B cell (primary cell): Measurements from ENCODE around the gene HLA-DPB1. TPM values are rescaled to one million over a fixed set of nuclear protein-coding genes. Genes with fewer than 3 reads are reported as not detected.

Experiments used
- ATAC-seq: fragments of 200-7000 bp; cut with Tn5 transposase; one replicate; pipeline ENCODE4 v1.10.0; 2021; ENCODE audit warnings: low read depth, mild to moderate bottlenecking, moderate number of reproducible peaks, moderate library complexity
- CTCF ChIA-PET: fragments of 350-600 bp; sonication (Branson Sonifier 250); formaldehyde crosslinking; loops from one replicate; lab custom pipeline; 2021; ENCODE audit warnings: antibody characterized with exemption, inconsistent platforms; lab: Charles Lee
- POLR2A ChIA-PET: fragments of 350-600 bp; sonication (Branson Sonifier 250); formaldehyde crosslinking; loops from one replicate; lab custom pipeline; 2021; ENCODE audit warnings: antibody characterized with exemption; lab: Charles Lee
- DNase-seq: peaks from one replicate; pipeline ENCODE4 v3.0.0; 2013
- H2AFZ ChIP-seq: 2 replicates; pipeline ENCODE4 v1.6.1; 2012; ENCODE audit warnings: mild to moderate bottlenecking, low read depth, low read length; ENCODE audit not compliant: insufficient read depth, poor library complexity, severe bottlenecking
- H3K27ac ChIP-seq, 2 donors: 1 replicate in 1 of 2; 2 replicates in 1 of 2; pipeline ENCODE4 v1.5.1; 2012 to 2013; ENCODE audit warnings: low read length in 2 of 2, mild to moderate bottlenecking in 2 of 2, moderate library complexity in 1 of 2
- H3K27me3 ChIP-seq, 4 experiments: fragments of 200-600 bp in 1 of 4; sonication (generic) in 1 of 4; replicated peaks in 1 of 4; 1 replicate in 2 of 4; 2 replicates in 2 of 4; pipeline versions ENCODE4 v1.6.1 to v1.7.0; 2013 to 2016; ENCODE audit warnings: low read length in 3 of 4, mild to moderate bottlenecking in 2 of 4, mixed read lengths in 1 of 4, moderate library complexity in 1 of 4; ENCODE audit not compliant: insufficient read depth in 4 of 4, control insufficient read depth in 3 of 4; ENCODE audit errors: control extremely low read depth in 1 of 4
- H3K36me3 ChIP-seq, 2 experiments: replicated peaks in 1 of 2; 1 replicate in 1 of 2; 2 replicates in 1 of 2; pipeline versions ENCODE4 v1.6.1 to v1.7.1; 2013; ENCODE audit warnings: low read length in 1 of 2; ENCODE audit not compliant: insufficient read depth in 2 of 2, control insufficient read depth in 1 of 2; ENCODE audit errors: control extremely low read depth in 1 of 2, extremely low read depth in 1 of 2
- H3K4me1 ChIP-seq, 2 donors: fragments of 200-600 bp in 1 of 2; sonication (generic) in 1 of 2; 1 replicate in 1 of 2; 2 replicates in 1 of 2; pipeline versions ENCODE4 v1.5.1 to v1.6.1; 2013 to 2017; ENCODE audit warnings: low read length in 2 of 2; ENCODE audit not compliant: control insufficient read depth in 2 of 2, insufficient read depth in 2 of 2
- H3K4me2 ChIP-seq: replicated peaks from 2 replicates; pipeline ENCODE3; 2012; ENCODE audit warnings: mild to moderate bottlenecking, low read depth, low read length; ENCODE audit not compliant: poor library complexity, severe bottlenecking
- H3K4me3 ChIP-seq, 5 experiments: fragments of 200-600 bp in 1 of 5; sonication (generic) in 1 of 5; 1 replicate in 3 of 5; 2 replicates in 2 of 5; pipeline versions ENCODE4 v1.5.1 to v1.7.0; 2011 to 2016; ENCODE audit warnings: low read length in 4 of 5, mild to moderate bottlenecking in 4 of 5, low read depth in 2 of 5, control low read depth in 1 of 5, moderate library complexity in 1 of 5; ENCODE audit not compliant: insufficient read depth in 1 of 5; ENCODE audit errors: control extremely low read depth in 1 of 5, extremely low read depth in 1 of 5
- H3K79me2 ChIP-seq: fragments of 200-600 bp; sonication (generic); one replicate; pipeline ENCODE4 v1.6.0; 2016; ENCODE audit warnings: low read length; ENCODE audit not compliant: control insufficient read depth, insufficient read depth
- H3K9ac ChIP-seq: fragments of 200-600 bp; sonication (generic); 2 replicates; pipeline ENCODE4 v1.6.1; 2017; ENCODE audit warnings: mild to moderate bottlenecking, low read length, moderate library complexity
- H3K9me3 ChIP-seq, 3 donors: one replicate each; pipeline versions ENCODE4 v1.6.1 to v1.7.1; 2013; ENCODE audit warnings: low read length in 2 of 3; ENCODE audit not compliant: control insufficient read depth in 2 of 3, insufficient read depth in 1 of 3; ENCODE audit errors: control extremely low read depth in 1 of 3
- H4K20me1 ChIP-seq: 2 replicates; pipeline ENCODE4 v1.6.0; 2012; ENCODE audit warnings: mild to moderate bottlenecking, low read length; ENCODE audit not compliant: insufficient read depth, control insufficient read depth, poor library complexity, severe bottlenecking
- H3K27ac Mint-ChIP-seq: one replicate; pipeline ENCODE4 v1.8.0; 2021; ENCODE audit warnings: mixed read lengths
- H3K27me3 Mint-ChIP-seq: one replicate; pipeline ENCODE4 v1.8.0; 2021; ENCODE audit warnings: mixed read lengths
- H3K4me1 Mint-ChIP-seq: one replicate; pipeline ENCODE4 v1.8.0; 2021; ENCODE audit warnings: mixed read lengths
- H3K4me3 Mint-ChIP-seq: one replicate; pipeline ENCODE4 v1.8.0; 2021; ENCODE audit warnings: mixed read lengths
- H3K9me3 Mint-ChIP-seq: one replicate; pipeline ENCODE4 v1.8.0; 2022; ENCODE audit warnings: mixed read lengths; ENCODE audit not compliant: insufficient read depth
- CTCF ChIP-seq: fragments of 200-600 bp; IDR thresholded peaks from one replicate; pipeline ENCODE4 v1.8.0; 2022; ENCODE audit warnings: antibody characterized with exemption, mild to moderate bottlenecking
- EZH2 ChIP-seq: IDR thresholded peaks from 2 replicates; pipeline ENCODE4 v1.6.1; 2012; ENCODE audit warnings: borderline replicate concordance, low read depth, mild to moderate bottlenecking, moderate library complexity, low read length; ENCODE audit not compliant: insufficient read depth, poor library complexity, severe bottlenecking
- WGBS: methylation state at CpG from one replicate; pipeline ENCODE4 v1.1.5; 2013; ENCODE audit warnings: missing lambda C conversion rate; ENCODE audit not compliant: insufficient coverage; 5-methylcytosine and 5-hydroxymethylcytosine counted together
- intact Hi-C: fragments of 100-400 bp; cut with micrococcal nuclease; formaldehyde crosslinking; loops from one replicate; pipeline ENCODE4 v1.10.0; 2022
- polyA plus RNA-seq: library from polyadenylated mRNA; depleted of rRNA; stranded (reverse); fragments of >200 nt; gene quantifications from 2 replicates; pipeline ENCODE4 v1.2.3, GENCODE V29; 2012
- total RNA-seq, 2 donors: library from RNA; stranded (reverse); fragments of 120-200 nt in 1 of 2; gene quantifications; 1 replicate in 1 of 2; 2 replicates in 1 of 2; pipeline versions ENCODE4 v1.2.3 to v1.2.4, GENCODE V29; 2013 to 2022

Gene HLA-DPB1
- total and polyA plus RNA-seq, 2 donors (not counting 1 experiment from before 2014, with no cell fraction given), result 1,104 to 1,578 TPM

- H3K4me3 ChIP-seq, result peak overlapping the region in 4 of 5 experiments; percentile 25 to 51 (median 33)
- H3K9me3 ChIP-seq, result peaks cover 0 to 4% (median 3%) of the 10 kb centered on the region in 3 donors
- peaks cover 63% of the 10 kb centered on the region for H3K4me1 Mint-ChIP-seq
- peak; percentile 96 for DNase-seq
- TF ChIP-seq EZH2 (no peak), CTCF (no peak)
- H3K4me1 ChIP-seq, result peaks cover 45 to 54% of the 10 kb centered on the region in 2 donors
- peak overlapping the region; percentile 67 for H3K4me2 ChIP-seq
- H3K27me3 Mint-ChIP-seq, result no peaks in the 10 kb centered on the region
- peak overlapping the region; percentile 99 for H3K27ac Mint-ChIP-seq
- peaks cover under 1% of the 10 kb centered on the region for H3K9me3 Mint-ChIP-seq
- ChIA-PET POLR2A (interaction anchor here (0.5 to 4.8 kb wide), 17 partner anchors 8 to 381 kb away, joined by 3 to 136 read pairs (median 4); partner anchors contain the start of genes HLA-DPA1 and HLA-DPB1), CTCF (interaction anchor here (1.1 to 7.6 kb wide), 13 partner anchors 11 to 96 kb away, joined by 3 to 75 read pairs (median 6); partner anchors contain the start of genes HLA-DMB, HLA-DPA1 and HLA-DPB1)
- H4K20me1 ChIP-seq, result no peaks in the 10 kb centered on the region
- no peaks in the 10 kb centered on the region for H3K36me3 ChIP-seq
- no peaks in the 10 kb centered on the region for H3K27me3 ChIP-seq
- peak overlapping the region; percentile 99 for H3K27ac ChIP-seq
- 28% methylated on average over 3 of the region's 6 CpGs for WGBS
- peak overlapping the region; percentile 75 for H3K9ac ChIP-seq
- ATAC-seq, result peak; percentile 75
- H3K4me3 Mint-ChIP-seq, result peak overlapping the region; percentile 71
- peaks cover 18% of the 10 kb centered on the region for H3K79me2 ChIP-seq
- intact Hi-C loops, result loop anchor here (1.0 to 5.0 kb wide), 3 partner anchors 15 to 57 kb away; no protein-coding TSS in a partner anchor
- H2AFZ ChIP-seq, result no peak overlapping the region
Observed at GRCh38 chr6:33029328-33030184, 46.2 kb upstream of the HLA-DPB1 start.
